ENCODE data around the gene CCR6. TPM values are rescaled to one million over a fixed set of nuclear protein-coding genes. Genes with fewer than 3 reads are reported as not detected.

The CCR6 gene
- total RNA-seq, 1 experiment from 2014 or later: not detected

DNA sequence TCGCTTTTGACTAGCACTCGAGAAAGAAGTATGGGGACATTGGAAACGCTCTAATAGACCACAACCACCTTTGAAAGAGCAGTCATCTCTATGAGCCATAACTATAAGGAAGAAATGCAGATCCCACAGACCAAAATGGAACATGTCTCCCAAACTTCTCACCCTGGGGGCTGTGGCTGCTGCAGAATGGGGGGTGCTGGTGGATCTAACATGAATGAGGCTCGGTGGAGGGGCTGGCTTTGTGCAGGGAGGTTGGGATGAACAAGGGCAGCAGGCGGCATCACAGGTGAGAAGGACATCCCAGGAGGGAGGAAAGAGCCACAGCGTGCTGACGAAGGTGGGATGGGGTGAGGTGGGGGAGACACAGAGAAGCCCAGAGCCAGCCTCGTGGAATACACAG lies 10.5 kb upstream of the CCR6 start:
- TF ChIP-seq, protein P1, sequence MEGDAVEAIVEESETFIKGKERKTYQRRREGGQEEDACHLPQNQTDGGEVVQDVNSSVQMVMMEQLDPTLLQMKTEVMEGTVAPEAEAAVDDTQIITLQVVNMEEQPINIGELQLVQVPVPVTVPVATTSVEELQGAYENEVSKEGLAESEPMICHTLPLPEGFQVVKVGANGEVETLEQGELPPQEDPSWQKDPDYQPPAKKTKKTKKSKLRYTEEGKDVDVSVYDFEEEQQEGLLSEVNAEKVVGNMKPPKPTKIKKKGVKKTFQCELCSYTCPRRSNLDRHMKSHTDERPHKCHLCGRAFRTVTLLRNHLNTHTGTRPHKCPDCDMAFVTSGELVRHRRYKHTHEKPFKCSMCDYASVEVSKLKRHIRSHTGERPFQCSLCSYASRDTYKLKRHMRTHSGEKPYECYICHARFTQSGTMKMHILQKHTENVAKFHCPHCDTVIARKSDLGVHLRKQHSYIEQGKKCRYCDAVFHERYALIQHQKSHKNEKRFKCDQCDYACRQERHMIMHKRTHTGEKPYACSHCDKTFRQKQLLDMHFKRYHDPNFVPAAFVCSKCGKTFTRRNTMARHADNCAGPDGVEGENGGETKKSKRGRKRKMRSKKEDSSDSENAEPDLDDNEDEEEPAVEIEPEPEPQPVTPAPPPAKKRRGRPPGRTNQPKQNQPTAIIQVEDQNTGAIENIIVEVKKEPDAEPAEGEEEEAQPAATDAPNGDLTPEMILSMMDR (IDR thresholded peaks at IDR 0.05; ENCODE audit: insufficient read depth in 1 of 2, low read depth in 1 of 2, low read length in 1 of 2, severe bottlenecking in 1 of 2, unreplicated experiment in 1 of 2): no peak
- BruUV-seq (replicated peaks): no TSS peak
- H3K27me3 ChIP-seq (replicated peaks; ENCODE audit: control insufficient read depth, insufficient read depth, low read length): no peaks in the 10 kb centered on the region

DNA sequence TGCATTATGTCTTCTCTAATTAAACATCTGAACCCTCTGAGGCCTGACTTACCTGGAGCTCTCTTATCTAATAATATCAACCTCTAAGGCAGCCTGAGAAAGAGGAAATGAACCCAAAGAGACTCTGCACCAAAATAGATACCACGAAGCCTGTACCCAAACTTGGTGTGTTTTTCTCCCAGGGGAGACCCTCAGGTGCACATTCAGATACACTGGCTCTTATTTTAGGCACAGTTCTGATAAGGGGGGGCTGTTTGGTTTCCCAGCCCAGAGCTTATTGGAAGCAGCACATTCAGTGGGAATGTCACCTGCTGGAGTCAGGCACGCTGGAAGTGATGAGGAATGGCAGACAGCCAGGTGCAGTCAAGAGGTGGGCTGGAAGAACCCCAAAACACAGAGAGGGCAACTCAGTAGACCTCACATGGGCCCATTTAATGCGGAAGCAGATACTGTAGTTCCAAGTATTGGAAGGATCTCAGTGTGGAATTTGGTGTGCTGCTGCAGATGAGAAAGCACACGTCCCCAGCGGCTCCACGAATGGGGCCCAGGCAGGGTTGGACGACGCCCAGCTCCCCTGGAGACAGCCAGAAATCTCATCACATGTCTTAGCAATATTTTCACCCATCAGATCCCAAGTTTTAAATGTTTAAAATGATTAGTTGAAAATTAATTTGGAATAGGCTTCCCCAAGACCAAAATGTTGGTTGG lies 9.7 kb upstream of the CCR6 start:
- H3K36me3 Mint-ChIP-seq (ENCODE audit: insufficient read depth, unreplicated experiment): no peaks in the 10 kb centered on the region

More for the DNA sequence above, 10.5 kb upstream of the CCR6 start:
- Mint-ChIP-seq H3K4me3 (ENCODE audit: unreplicated experiment) (no peak overlapping the region), H3K27ac (ENCODE audit: unreplicated experiment) (no peak overlapping the region), H3K9me3 (ENCODE audit: unreplicated experiment) (no peaks in the 10 kb centered on the region), H3K27me3 (ENCODE audit: insufficient read depth, unreplicated experiment) (peaks cover 12% of the 10 kb centered on the region), H3K36me3 (ENCODE audit: insufficient read depth, unreplicated experiment) (no peaks in the 10 kb centered on the region), H3K4me1 (ENCODE audit: low read depth, unreplicated experiment) (no peaks in the 10 kb centered on the region)
- ChIA-PET POLR2A (no interaction called here), CTCF (no interaction called here)
- DNase-seq: no peak
- H3K4me1 ChIP-seq: no peaks in the 10 kb centered on the region
- intact Hi-C loops (cut with micrococcal nuclease; ENCODE audit: unreplicated experiment): no loop called here
- no peak overlapping the region for H3K4me3 ChIP-seq (ENCODE audit: low read depth, low read length)
- no peaks in the 10 kb centered on the region for H3K9me3 ChIP-seq
- no peaks in the 10 kb centered on the region for H3K36me3 ChIP-seq (ENCODE audit: control insufficient read depth, insufficient read depth, low read length)

DNA sequence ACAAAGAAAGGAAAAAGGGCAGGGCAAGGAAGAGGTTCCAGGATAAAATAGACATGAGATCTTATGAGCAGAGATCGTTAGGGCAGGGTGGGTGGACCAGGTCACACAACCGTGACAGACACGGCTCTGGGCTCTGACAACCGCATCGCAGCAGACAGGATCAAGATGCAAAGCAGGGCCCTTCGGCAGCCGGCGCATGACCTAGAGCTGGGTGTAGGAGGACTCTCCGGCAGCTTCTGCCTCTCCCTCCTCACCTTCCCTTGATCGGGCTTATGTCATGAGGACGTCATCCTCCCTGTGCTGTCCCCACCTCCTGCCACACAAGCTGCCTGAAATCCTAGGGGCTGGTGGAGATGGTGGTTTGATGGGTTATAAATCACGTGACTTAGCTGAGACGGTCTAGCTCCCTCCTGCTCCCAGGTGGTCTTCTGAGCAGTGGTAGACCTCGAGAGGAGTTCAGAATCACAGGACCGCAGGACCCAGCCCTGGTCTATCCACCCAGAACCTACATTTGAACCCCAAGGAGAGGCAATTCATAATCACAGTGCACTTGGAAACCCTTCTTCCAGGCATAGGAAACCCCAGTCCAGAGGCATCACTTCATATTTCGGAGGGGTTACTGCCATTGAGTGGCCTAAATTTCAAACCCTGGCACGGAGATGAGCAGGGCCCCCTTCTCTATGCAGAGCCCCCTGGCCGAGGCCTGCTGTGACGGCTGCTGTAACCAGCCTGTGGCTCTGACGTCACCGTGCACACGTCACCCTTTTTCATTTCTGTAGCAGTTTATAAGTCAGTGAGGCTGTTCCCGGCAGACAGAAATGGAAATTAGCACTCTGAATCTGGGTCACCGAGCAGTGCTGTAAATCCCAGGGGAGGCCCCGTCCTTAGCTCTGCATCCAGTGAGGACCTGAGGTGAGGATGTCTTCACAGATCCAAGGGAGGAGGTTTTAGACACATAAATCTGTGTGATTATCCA lies 8.7 kb upstream of the CCR6 start:
- no TSS peak for BruUV-seq (replicated peaks)
- no peaks in the 10 kb centered on the region for H3K9me3 Mint-ChIP-seq (ENCODE audit: unreplicated experiment)
- TF ChIP-seq, protein P1 (IDR thresholded peaks at IDR 0.05; ENCODE audit: insufficient read depth in 1 of 2, low read depth in 1 of 2, low read length in 1 of 2, severe bottlenecking in 1 of 2, unreplicated experiment in 1 of 2): no peak
- H3K4me1 Mint-ChIP-seq (ENCODE audit: low read depth, unreplicated experiment): no peaks in the 10 kb centered on the region
- no peaks in the 10 kb centered on the region for H3K36me3 Mint-ChIP-seq (ENCODE audit: insufficient read depth, unreplicated experiment)
- no peaks in the 10 kb centered on the region for H3K4me1 ChIP-seq
- no peak for DNase-seq
- ChIA-PET POLR2A (no interaction called here), CTCF (no interaction called here)
- no peak overlapping the region for H3K4me3 ChIP-seq (ENCODE audit: low read depth, low read length)
- intact Hi-C loops (cut with micrococcal nuclease; ENCODE audit: unreplicated experiment): no loop called here
- peaks cover 12% of the 10 kb centered on the region for H3K27me3 Mint-ChIP-seq (ENCODE audit: insufficient read depth, unreplicated experiment)
- no peaks in the 10 kb centered on the region for H3K27me3 ChIP-seq (replicated peaks; ENCODE audit: control insufficient read depth, insufficient read depth, low read length)
- H3K27ac Mint-ChIP-seq (ENCODE audit: unreplicated experiment): no peak overlapping the region
- H3K4me3 Mint-ChIP-seq (ENCODE audit: unreplicated experiment): no peak overlapping the region
- H3K36me3 ChIP-seq (ENCODE audit: control insufficient read depth, insufficient read depth, low read length): no peaks in the 10 kb centered on the region
- no peaks in the 10 kb centered on the region for H3K9me3 ChIP-seq

More for the DNA sequence above, 9.7 kb upstream of the CCR6 start:
- H3K27ac Mint-ChIP-seq (ENCODE audit: unreplicated experiment): no peak overlapping the region
- CTCF ChIA-PET: no interaction called here
- POLR2A ChIA-PET: no interaction called here
- H3K9me3 Mint-ChIP-seq (ENCODE audit: unreplicated experiment): no peaks in the 10 kb centered on the region
- no peak for DNase-seq
- no peaks in the 10 kb centered on the region for H3K4me1 Mint-ChIP-seq (ENCODE audit: low read depth, unreplicated experiment)
- Histone ChIP-seq H3K4me1 (no peaks in the 10 kb centered on the region), H3K27me3 (replicated peaks; ENCODE audit: control insufficient read depth, insufficient read depth, low read length) (no peaks in the 10 kb centered on the region), H3K36me3 (ENCODE audit: control insufficient read depth, insufficient read depth, low read length) (no peaks in the 10 kb centered on the region), H3K4me3 (ENCODE audit: low read depth, low read length) (no peak overlapping the region), H3K9me3 (no peaks in the 10 kb centered on the region)
- no peak overlapping the region for H3K4me3 Mint-ChIP-seq (ENCODE audit: unreplicated experiment)
- H3K27me3 Mint-ChIP-seq (ENCODE audit: insufficient read depth, unreplicated experiment): peaks cover 12% of the 10 kb centered on the region
- intact Hi-C loops (cut with micrococcal nuclease; ENCODE audit: unreplicated experiment): no loop called here
- no TSS peak for BruUV-seq (replicated peaks)
- TF ChIP-seq, protein P1 (IDR thresholded peaks at IDR 0.05; ENCODE audit: insufficient read depth in 1 of 2, low read depth in 1 of 2, low read length in 1 of 2, severe bottlenecking in 1 of 2, unreplicated experiment in 1 of 2): no peak

Measured in Caco-2 (cell line).